HG02571 (cell line): ENCODE data around the gene SGSH.

ENCODE experiments used
- ATAC-seq: cut with Tn5 transposase; IDR thresholded peaks from one replicate; pipeline ENCODE4 v1.9.1; 2021; ENCODE audit warnings: mild to moderate bottlenecking, moderate library complexity; ENCODE audit not compliant: unreplicated experiment

The SGSH gene

DNA sequence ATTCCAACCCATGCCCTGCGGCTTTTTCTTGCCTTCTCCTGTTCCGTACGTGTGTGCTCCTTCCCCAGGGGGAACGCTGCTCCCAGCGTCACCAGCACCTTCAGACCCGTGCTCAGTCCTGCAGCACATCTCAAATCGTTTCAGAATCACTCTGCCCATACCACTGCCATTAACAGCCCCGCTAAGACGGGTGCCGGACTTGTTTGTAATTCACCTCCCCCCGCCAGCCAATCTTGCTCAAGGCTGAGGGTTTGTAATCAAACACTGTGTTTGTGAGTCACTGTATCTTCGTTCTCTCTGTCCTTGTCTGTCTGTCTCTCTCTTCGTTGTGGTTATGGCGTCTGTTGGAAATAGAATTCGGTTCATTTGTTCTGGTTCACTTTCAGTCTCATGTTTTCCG lies 33.0 kb downstream of the SGSH start:
- ATAC-seq: no peak

GRCh38 chr17:80185968-80186367 lies 34.2 kb downstream of the SGSH start:
- ATAC-seq: no peak

GRCh38 chr17:80184423-80184714 lies 35.8 kb downstream of the SGSH start:
- ATAC-seq: no peak

- no peak for ATAC-seq
Measured at GRCh38 chr17:80183581-80184422, 36.3 kb downstream of the SGSH start.

GRCh38 chr17:80182845-80183223 lies 37.3 kb downstream of the SGSH start:
- no peak for ATAC-seq

DNA sequence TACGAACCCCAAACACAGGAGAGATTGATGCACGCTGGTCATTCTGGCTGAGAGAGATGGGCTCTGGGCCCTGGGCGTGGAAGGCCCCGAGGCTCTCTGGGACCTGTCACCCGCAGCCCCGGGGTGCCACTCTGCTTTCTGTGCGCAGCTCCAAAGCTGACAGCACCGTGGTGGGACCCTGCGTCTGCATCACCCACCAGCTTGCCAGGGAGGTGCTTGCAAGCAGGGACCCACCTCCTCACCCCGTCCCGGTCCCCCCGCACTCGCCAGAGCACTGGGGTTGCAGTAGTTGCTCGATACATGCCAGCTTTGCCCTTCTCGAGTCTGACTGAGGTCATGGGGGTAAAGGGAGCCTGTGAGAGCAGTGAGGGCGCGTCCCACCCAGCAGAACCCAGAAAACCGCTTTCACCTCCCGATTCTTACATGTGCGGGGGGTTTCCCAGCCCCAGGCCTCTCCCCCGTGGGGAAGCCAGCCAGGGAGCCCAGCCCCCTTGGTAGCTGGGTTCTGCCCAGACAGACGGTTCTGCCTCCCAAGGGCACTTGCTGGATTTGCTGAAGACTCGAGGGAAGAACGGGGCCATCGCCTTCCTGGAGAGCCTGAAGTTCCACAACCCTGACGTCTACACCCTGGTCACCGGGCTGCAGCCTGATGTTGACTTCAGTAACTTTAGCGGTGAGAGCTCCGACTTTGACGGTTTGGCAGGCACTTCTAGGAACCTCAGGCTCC lies 37.9 kb downstream of the SGSH start:
- ATAC-seq: no peak

DNA sequence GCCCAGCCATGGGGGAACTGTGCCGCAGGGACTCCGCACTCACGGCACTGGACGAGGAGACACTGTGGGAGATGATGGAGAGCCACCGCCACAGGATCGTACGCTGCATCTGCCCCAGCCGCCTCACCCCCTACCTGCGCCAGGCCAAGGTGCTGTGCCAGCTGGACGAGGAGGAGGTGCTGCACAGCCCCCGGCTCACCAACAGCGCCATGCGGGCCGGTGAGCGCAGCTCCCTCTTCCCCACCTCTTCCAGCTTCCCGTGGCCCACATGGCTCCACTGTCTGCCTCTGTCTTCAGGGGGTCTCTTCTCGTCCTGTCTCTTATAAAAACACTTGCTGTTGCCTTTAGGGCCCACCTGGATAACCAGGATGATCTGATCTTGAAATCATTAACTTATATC lies 38.7 kb downstream of the SGSH start:
- no peak for ATAC-seq

- no peak for ATAC-seq
Measured at GRCh38 chr17:80180192-80180591, 39.9 kb downstream of the SGSH start.

DNA sequence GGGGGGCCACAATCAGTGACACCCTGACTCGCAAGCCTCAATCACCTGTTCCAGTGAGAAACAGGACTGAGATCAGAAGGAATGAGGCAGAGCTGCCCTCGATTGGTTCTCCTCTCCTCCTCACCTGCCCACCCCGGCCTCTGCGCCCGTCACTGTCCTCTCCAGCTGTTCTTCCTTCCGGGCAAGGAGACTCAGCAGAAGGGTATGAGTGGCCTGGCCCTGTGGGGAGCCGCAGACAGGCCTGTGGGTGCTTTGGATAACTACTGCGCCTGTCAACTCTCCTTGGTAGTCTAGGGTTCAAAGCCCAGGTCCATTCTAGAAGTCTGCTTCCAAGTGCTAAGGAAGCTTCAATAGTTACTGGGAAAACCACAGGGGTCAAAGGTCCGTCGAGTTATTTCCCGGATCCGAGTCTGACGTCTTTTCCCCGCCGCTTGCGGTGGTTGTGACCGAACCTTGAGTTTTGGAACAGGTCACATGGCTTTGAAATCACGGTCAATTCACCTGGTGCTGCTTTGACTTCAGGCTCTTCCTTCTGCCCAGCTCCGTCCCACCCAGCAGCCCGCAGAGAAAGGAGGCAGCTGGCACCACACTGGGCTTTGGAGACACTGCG lies 42.0 kb downstream of the SGSH start:
- ATAC-seq: no peak

- ATAC-seq: no peak
Measured at GRCh38 chr17:80176757-80177156, 43.4 kb downstream of the SGSH start.

GRCh38 chr17:80173916-80174315 lies 46.2 kb downstream of the SGSH start:
- ATAC-seq: no peak

GRCh38 chr17:80173126-80173525 lies 47.0 kb downstream of the SGSH start:
- ATAC-seq: no peak

- ATAC-seq: no peak
Measured at GRCh38 chr17:80171681-80172080, 48.5 kb downstream of the SGSH start.

DNA sequence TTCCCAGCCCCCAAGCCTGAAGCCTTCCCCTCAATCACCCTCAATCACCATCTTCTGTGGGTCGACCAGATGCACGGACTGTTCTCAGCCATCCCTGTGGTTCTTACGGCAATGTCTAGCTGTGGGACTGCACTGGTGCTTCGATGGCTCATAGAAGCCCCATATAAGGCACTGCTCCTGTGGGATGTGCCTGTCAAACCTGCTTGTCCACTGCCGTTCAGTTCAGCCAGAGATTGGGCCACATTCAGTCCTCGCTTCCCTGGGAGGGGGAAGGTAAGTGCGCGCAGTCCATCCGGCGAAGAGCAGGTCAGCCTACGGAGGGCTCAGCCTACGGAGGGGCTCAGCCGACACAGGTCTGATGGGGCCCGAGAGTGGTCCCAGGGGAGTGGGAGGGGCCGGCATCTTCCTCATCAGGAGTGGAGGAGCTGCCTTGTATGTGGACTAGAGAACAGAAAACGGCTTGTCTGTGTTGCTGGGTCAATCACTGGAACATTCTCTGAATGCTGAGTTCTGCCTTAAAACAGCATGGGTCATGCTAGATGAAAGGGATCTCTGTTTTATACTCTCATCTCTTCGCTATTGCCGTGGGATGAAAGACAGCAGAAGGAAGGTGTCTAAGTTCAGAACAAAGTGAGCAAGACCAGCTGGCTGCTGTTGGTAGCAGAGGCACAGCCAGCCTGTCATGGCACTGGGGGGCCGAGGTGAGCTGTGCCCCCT lies 50.2 kb downstream of the SGSH start, which contains the start of gene CARD14:
CARD14 (plus strand) TSS at position 247 of the 717 bp plus-strand sequence. CDS start 11,409 bp downstream, outside the sequence.
- no peak for ATAC-seq

- no peak for ATAC-seq
Measured at GRCh38 chr17:80169107-80169506, 51.0 kb downstream of the SGSH start.

- no peak for ATAC-seq
Measured at GRCh38 chr17:80168371-80168770, 51.8 kb downstream of the SGSH start.

- ATAC-seq: no peak
Measured at GRCh38 chr17:80166446-80166845, 53.7 kb downstream of the SGSH start.

DNA sequence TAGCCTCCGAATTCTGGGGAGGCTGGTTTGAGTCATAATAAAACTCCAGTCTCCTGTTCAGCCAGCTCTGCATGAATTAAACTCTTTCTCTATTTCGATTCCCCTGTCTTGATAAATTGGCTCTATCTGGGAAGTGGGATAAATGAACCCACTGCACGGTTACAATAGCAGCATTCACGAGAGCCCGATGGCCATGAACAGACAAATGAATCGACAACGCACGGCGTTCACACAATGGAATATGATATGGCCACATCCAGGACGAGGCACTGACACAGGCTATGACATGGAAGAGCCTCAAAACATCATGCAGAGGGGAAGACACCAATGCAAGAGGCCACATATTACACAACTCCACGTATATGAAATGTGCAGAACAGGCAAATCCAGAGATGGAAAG lies 55.9 kb downstream of the SGSH start:
- ATAC-seq: no peak

GRCh38 chr17:80163336-80163735 lies 56.8 kb downstream of the SGSH start:
- ATAC-seq: no peak

DNA sequence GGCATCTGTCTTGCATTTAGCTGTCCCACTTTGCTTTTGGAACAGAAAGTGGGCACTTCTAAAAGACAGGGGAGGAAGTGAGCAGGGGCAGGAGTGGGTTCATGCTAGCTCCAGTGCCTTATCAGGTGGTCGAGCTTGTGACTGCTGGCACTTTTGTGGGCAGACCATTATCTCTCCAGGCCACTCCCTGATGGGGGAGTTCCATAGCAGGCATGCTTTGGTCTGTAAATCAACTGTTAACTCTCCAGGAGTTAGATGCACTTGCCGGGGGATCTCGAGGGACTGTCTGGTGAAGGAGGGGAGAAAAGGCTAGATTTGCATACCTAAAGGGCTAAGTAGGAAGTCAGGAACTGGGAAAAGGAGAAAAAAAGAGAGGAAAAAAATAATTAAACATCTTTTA lies 59.6 kb downstream of the SGSH start:
- ATAC-seq: no peak
